H1 (cell line): Measurements from ENCODE around the gene STX18.

ENCODE experiments used
- CEBPB ChIP-seq: IDR thresholded peaks from 2 replicates; pipeline ENCODE4 v1.6.1; 2012; ENCODE audit warnings: low read depth, low read length
- CHD2 ChIP-seq: IDR thresholded peaks from 2 replicates; pipeline ENCODE4 v1.6.1; 2012; ENCODE audit warnings: low read length, improper control_type of control experiment
- E2F6 ChIP-seq: IDR thresholded peaks from 2 replicates; pipeline ENCODE4 v1.6.1; 2012; ENCODE audit warnings: inconsistent platforms
- EP300 ChIP-seq, 2 experiments: IDR thresholded peaks; 1 replicate in 1 of 2; 2 replicates in 1 of 2; pipeline ENCODE4 v1.6.1; 2011 to 2012; ENCODE audit warnings: low read depth in 2 of 2, low read length in 2 of 2, mild to moderate bottlenecking in 2 of 2, borderline replicate concordance in 1 of 2, inconsistent platforms in 1 of 2, moderate library complexity in 1 of 2
- EZH2 ChIP-seq: fragments of 200-600 bp; sonication (generic); IDR thresholded peaks from 2 replicates; pipeline ENCODE4 v1.7.1; 2012; ENCODE audit warnings: low read depth, mild to moderate bottlenecking, moderate library complexity, low read length, inconsistent platforms; ENCODE audit not compliant: severe bottlenecking
- JUN ChIP-seq: IDR thresholded peaks from 2 replicates; pipeline ENCODE4 v1.6.1; 2011; ENCODE audit warnings: low read depth, mild to moderate bottlenecking, improper control_type of control experiment, low read length
- POLR2AphosphoS5 ChIP-seq: IDR thresholded peaks from 2 replicates; pipeline ENCODE4 v1.6.1; 2011; ENCODE audit warnings: low read depth, low read length
- RXRA ChIP-seq: IDR thresholded peaks from 2 replicates; pipeline ENCODE4 v1.6.1; 2011; ENCODE audit warnings: low read depth, mild to moderate bottlenecking, low read length, moderate library complexity; ENCODE audit not compliant: insufficient read depth
- YY1 ChIP-seq: IDR thresholded peaks from 2 replicates; pipeline ENCODE4 v1.6.1; 2011; ENCODE audit warnings: low read depth, mild to moderate bottlenecking, low read length
- TF ChIP-seq, protein P1 (sequence below), 3 experiments: IDR thresholded peaks; 1 replicate in 2 of 3; 2 replicates in 1 of 3; pipeline versions ENCODE4 v1.5.1 to v1.6.1; 2011; ENCODE audit warnings: low read length in 3 of 3, mild to moderate bottlenecking in 3 of 3, inconsistent platforms in 2 of 3, low read depth in 1 of 3, moderate library complexity in 1 of 3; ENCODE audit not compliant: insufficient read depth in 1 of 3; ENCODE audit errors: control extremely low read depth in 1 of 3
- TF ChIP-seq, protein P2 (sequence below): IDR thresholded peaks from 2 replicates; pipeline ENCODE4 v1.6.1; 2011; ENCODE audit warnings: low read length, improper control_type of control experiment

DNA sequence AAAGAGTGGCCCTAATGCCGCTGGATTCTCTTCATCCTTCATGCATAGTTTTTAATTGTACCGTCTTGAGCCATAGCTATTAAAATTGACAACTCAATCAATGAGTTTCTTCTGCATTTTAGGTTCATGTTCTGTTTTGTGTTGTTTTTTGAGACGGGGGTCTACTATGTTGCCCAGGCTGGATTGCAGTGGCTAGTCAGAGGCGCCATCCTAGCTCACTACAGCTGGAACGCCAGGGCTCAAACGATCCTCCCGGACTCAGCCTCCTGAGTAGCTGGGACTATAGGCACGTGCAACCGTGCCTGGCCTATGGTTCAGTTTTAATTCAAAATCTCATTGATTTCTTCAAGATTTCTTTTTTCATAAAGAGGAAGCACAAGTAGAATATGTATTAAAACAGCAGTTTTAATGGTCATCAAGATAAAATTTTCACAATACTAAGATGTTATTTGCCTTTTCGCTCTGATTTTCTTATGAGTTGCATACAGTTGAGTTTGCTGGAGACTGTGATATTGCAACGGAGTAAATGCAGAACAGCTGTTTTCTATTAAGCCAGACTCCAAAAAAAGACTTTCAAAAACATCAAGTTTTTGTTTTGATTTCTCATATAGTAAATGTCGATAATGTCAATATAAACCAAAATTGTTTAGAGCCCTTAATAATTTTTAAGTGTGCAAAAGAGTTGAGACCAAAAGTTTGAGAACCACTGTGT is 1.1 kb upstream of the STX18 start:
- TF ChIP-seq, protein P1, sequence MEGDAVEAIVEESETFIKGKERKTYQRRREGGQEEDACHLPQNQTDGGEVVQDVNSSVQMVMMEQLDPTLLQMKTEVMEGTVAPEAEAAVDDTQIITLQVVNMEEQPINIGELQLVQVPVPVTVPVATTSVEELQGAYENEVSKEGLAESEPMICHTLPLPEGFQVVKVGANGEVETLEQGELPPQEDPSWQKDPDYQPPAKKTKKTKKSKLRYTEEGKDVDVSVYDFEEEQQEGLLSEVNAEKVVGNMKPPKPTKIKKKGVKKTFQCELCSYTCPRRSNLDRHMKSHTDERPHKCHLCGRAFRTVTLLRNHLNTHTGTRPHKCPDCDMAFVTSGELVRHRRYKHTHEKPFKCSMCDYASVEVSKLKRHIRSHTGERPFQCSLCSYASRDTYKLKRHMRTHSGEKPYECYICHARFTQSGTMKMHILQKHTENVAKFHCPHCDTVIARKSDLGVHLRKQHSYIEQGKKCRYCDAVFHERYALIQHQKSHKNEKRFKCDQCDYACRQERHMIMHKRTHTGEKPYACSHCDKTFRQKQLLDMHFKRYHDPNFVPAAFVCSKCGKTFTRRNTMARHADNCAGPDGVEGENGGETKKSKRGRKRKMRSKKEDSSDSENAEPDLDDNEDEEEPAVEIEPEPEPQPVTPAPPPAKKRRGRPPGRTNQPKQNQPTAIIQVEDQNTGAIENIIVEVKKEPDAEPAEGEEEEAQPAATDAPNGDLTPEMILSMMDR (IDR thresholded peaks at IDR 0.05; ENCODE audit: control extremely low read depth in 1 of 3, insufficient read depth in 1 of 3, low read depth in 1 of 3, low read length in 3 of 3), result no peak
- no peak for TF ChIP-seq CHD2
- no peak for TF ChIP-seq JUN
- no peak for TF ChIP-seq RXRA
- no peak for TF ChIP-seq POLR2AphosphoS5
- no peak for TF ChIP-seq EP300 (IDR thresholded peaks at IDR 0.05; ENCODE audit: borderline replicate concordance in 1 of 2, low read depth in 2 of 2, low read length in 2 of 2)
- no peak for TF ChIP-seq EZH2
- no peak for TF ChIP-seq CEBPB
- TF ChIP-seq, protein P2, sequence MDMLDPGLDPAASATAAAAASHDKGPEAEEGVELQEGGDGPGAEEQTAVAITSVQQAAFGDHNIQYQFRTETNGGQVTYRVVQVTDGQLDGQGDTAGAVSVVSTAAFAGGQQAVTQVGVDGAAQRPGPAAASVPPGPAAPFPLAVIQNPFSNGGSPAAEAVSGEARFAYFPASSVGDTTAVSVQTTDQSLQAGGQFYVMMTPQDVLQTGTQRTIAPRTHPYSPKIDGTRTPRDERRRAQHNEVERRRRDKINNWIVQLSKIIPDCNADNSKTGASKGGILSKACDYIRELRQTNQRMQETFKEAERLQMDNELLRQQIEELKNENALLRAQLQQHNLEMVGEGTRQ, result no peak
- TF ChIP-seq YY1, result no peak
- no peak for TF ChIP-seq E2F6
